K562 (cell line): ENCODE results near the gene NUDT5. TPM values are rescaled to one million over a fixed set of nuclear protein-coding genes. Genes with fewer than 3 reads are reported as not detected.
A peak's percentile ranks its signal among the peaks of the same experiment; 100 is the strongest.

Source experiments
- CGGBP1 ChIP-seq: fragments of 250-450 bp; sonication (Bioruptor Pico); IDR thresholded peaks from 2 replicates; pipeline ENCODE4 v1.9.0; 2021; ENCODE audit warnings: mild to moderate bottlenecking
- CHD2 ChIP-seq: IDR thresholded peaks from 2 replicates; pipeline ENCODE4 v1.6.1; 2011; ENCODE audit warnings: low read depth, low read length
- EZH2 ChIP-seq: IDR thresholded peaks from 2 replicates; pipeline ENCODE4 v1.6.1; 2012; ENCODE audit warnings: low read depth, mild to moderate bottlenecking, inconsistent platforms, low read length, borderline replicate concordance
- FOXK1 ChIP-seq: sonication (generic); formaldehyde crosslinking; IDR thresholded peaks from 2 replicates; pipeline ENCODE4 v1.8.0; 2022; ENCODE audit warnings: missing genetic modification reagents, mild to moderate bottlenecking, borderline replicate concordance
- FOXP1 ChIP-seq: sonication (generic); formaldehyde crosslinking; IDR thresholded peaks from 2 replicates; pipeline ENCODE4 v1.8.0; 2022; ENCODE audit warnings: mild to moderate bottlenecking, missing genetic modification reagents
- GATAD2A ChIP-seq: fragments of 450-650 bp; IDR thresholded peaks from 2 replicates; pipeline ENCODE4 v1.6.1; 2017
- MED1 ChIP-seq: sonication (generic); formaldehyde crosslinking; IDR thresholded peaks from 2 replicates; pipeline ENCODE4 v1.8.1; 2023; ENCODE audit warnings: missing genetic modification reagents, borderline replicate concordance
- MEF2D ChIP-seq: conservative IDR thresholded peaks from 2 replicates; pipeline ENCODE4 v1.6.1; 2016; ENCODE audit warnings: low read depth, missing genetic modification characterization, missing compliant biosample characterization
- MXD1 ChIP-seq: fragments of 250-450 bp; sonication (Bioruptor Pico); IDR thresholded peaks from 2 replicates; pipeline ENCODE4 v1.8.0; 2021; ENCODE audit warnings: borderline replicate concordance, mild to moderate bottlenecking, moderate library complexity; ENCODE audit not compliant: poor library complexity, severe bottlenecking
- NRF1 ChIP-seq, 2 experiments: fragments of 450-650 bp; IDR thresholded peaks in 1 of 2; conservative IDR thresholded peaks in 1 of 2; 2 replicates each; pipeline ENCODE4 v1.6.1; 2014; ENCODE audit warnings: mild to moderate bottlenecking in 2 of 2
- PCBP1 ChIP-seq: fragments of 200-400 bp; formaldehyde crosslinking; IDR thresholded peaks from 2 replicates; pipeline ENCODE4 v1.6.1; 2018; ENCODE audit warnings: mild to moderate bottlenecking, low read depth, low read length; ENCODE audit not compliant: poor library complexity, severe bottlenecking
- PHB2 ChIP-seq: fragments of 450-650 bp; IDR thresholded peaks from 2 replicates; pipeline ENCODE4 v1.6.1; 2017; ENCODE audit warnings: low read depth
- POLR3G ChIP-seq: IDR thresholded peaks from 2 replicates; pipeline ENCODE4 v1.6.1; 2011; ENCODE audit not compliant: insufficient read length, insufficient replicate concordance; ENCODE audit errors: extremely low read depth
- RBBP5 ChIP-seq: fragments of 200-600 bp; sonication (generic); IDR thresholded peaks from 2 replicates; pipeline ENCODE4 v1.6.1; 2012; ENCODE audit warnings: borderline replicate concordance, mild to moderate bottlenecking, low read length, control low read depth, inconsistent platforms; ENCODE audit not compliant: insufficient read depth, poor library complexity, severe bottlenecking
- RFX7 ChIP-seq: fragments of 250-450 bp; sonication (Bioruptor Pico); IDR thresholded peaks from 2 replicates; pipeline ENCODE4 v1.5.1; 2021; ENCODE audit warnings: mild to moderate bottlenecking
- SREBF2 ChIP-seq: sonication (generic); formaldehyde crosslinking; IDR thresholded peaks from 2 replicates; pipeline ENCODE4 v1.4.0; 2020; ENCODE audit warnings: mild to moderate bottlenecking, missing genetic modification reagents
- polyA plus RNA-seq, 8 experiments: library from polyadenylated mRNA; depleted of rRNA in 4 of 8; stranded (reverse) in 5 of 8; unstranded in 3 of 8; fragments of >200 nt; fragmentation: Nextera tagmentation in 2 of 8; fragmentation: Illumina TruSeq in 1 of 8; extraction: Ambion mirVana in 2 of 8; extraction: Trizol in 1 of 8; gene quantifications; 2 replicates each; pipeline versions ENCODE4 v1.2.1 to v1.2.3, GENCODE V29; 2011 to 2014; ENCODE audit warnings: inconsistent platforms in 1 of 8, missing spikeins in 1 of 8
- total RNA-seq, 7 experiments: library from RNA; depleted of rRNA in 6 of 7; stranded (reverse); fragments of >200 nt in 6 of 7; fragmentation: Illumina TruSeq in 2 of 7; extraction: Trizol in 2 of 7; gene quantifications; 2 replicates each; pipeline versions ENCODE4 v1.2.1 to v1.2.3, GENCODE V29; 2011 to 2021; ENCODE audit warnings: low replicate concordance in 1 of 7
- TF ChIP-seq, protein P1 (sequence below), 2 experiments: fragments of 450-650 bp in 1 of 2; sonication (generic) in 1 of 2; formaldehyde crosslinking; conservative IDR thresholded peaks; 2 replicates each; pipeline versions ENCODE4 v1.4.0 to v1.8.1; 2020 to 2022; ENCODE audit warnings: mild to moderate bottlenecking in 1 of 2, missing genetic modification reagents in 1 of 2
- TF ChIP-seq, protein P2 (sequence below): fragments of 450-650 bp; formaldehyde crosslinking; IDR thresholded peaks from 2 replicates; pipeline ENCODE4 v1.4.0; 2020; ENCODE audit warnings: mild to moderate bottlenecking, moderate library complexity
- TF ChIP-seq, protein P3 (sequence below): conservative IDR thresholded peaks from 2 replicates; pipeline ENCODE4 v1.6.1; 2011; ENCODE audit warnings: low read depth, mild to moderate bottlenecking, low read length; ENCODE audit not compliant: control insufficient read depth
- TF ChIP-seq, protein P4 (sequence below): sonication (generic); formaldehyde crosslinking; IDR thresholded peaks from 2 replicates; pipeline ENCODE4 v1.8.1; 2023; ENCODE audit warnings: mild to moderate bottlenecking, missing genetic modification reagents, moderate library complexity

Gene NUDT5
- total and polyA plus RNA-seq, 9 of the 15 experiments (the other 6 are each of a cell fraction or from before 2014, with no cell fraction given): 87.7 to 422 (median 186) TPM

- TF ChIP-seq MXD1 (CRISPR knock-in tag) (peak; percentile 5), EZH2 (no peak), FOXK1 (peak; percentile 88; the same call in 1 of the 2 replicates), RFX7 (CRISPR knock-in tag) (no peak), PCBP1 (no peak), NRF1 (conservative IDR thresholded peaks at IDR 0.05 in 1 of 2, IDR thresholded peaks at IDR 0.05 in 1 of 2) (peak; percentile 72 to 75), MEF2D (tag) (peak; percentile 72; the same call in 1 of the 2 replicates), GATAD2A (no peak), SREBF2 (CRISPR knock-in tag) (0 out of 2 replicates have a peak, but pooled peaks have one; percentile 44), RBBP5 (peak; percentile 99), CGGBP1 (peak; percentile 52; the same call in 1 of the 2 replicates), PHB2 (no peak), FOXP1 (CRISPR knock-in tag) (peak; percentile 51; the same call in 1 of the 2 replicates), POLR3G (no peak), MED1 (CRISPR knock-in tag) (no peak), CHD2 (peak; percentile 94)
- TF ChIP-seq, protein P1, sequence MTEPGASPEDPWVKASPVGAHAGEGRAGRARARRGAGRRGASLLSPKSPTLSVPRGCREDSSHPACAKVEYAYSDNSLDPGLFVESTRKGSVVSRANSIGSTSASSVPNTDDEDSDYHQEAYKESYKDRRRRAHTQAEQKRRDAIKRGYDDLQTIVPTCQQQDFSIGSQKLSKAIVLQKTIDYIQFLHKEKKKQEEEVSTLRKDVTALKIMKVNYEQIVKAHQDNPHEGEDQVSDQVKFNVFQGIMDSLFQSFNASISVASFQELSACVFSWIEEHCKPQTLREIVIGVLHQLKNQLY (CRISPR knock-in tag; conservative IDR thresholded peaks at IDR 0.05): no peak
- TF ChIP-seq, protein P2, sequence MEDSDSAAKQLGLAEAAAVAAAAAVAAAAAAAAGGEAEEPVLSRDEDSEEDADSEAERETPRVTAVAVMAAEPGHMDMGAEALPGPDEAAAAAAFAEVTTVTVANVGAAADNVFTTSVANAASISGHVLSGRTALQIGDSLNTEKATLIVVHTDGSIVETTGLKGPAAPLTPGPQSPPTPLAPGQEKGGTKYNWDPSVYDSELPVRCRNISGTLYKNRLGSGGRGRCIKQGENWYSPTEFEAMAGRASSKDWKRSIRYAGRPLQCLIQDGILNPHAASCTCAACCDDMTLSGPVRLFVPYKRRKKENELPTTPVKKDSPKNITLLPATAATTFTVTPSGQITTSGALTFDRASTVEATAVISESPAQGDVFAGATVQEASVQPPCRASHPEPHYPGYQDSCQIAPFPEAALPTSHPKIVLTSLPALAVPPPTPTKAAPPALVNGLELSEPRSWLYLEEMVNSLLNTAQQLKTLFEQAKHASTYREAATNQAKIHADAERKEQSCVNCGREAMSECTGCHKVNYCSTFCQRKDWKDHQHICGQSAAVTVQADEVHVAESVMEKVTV (CRISPR knock-in tag): no peak
- TF ChIP-seq, protein P3, sequence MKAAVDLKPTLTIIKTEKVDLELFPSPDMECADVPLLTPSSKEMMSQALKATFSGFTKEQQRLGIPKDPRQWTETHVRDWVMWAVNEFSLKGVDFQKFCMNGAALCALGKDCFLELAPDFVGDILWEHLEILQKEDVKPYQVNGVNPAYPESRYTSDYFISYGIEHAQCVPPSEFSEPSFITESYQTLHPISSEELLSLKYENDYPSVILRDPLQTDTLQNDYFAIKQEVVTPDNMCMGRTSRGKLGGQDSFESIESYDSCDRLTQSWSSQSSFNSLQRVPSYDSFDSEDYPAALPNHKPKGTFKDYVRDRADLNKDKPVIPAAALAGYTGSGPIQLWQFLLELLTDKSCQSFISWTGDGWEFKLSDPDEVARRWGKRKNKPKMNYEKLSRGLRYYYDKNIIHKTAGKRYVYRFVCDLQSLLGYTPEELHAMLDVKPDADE: 0 out of 2 replicates have a peak, but pooled peaks have one; percentile 33
- TF ChIP-seq, protein P4, sequence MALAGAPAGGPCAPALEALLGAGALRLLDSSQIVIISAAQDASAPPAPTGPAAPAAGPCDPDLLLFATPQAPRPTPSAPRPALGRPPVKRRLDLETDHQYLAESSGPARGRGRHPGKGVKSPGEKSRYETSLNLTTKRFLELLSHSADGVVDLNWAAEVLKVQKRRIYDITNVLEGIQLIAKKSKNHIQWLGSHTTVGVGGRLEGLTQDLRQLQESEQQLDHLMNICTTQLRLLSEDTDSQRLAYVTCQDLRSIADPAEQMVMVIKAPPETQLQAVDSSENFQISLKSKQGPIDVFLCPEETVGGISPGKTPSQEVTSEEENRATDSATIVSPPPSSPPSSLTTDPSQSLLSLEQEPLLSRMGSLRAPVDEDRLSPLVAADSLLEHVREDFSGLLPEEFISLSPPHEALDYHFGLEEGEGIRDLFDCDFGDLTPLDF (CRISPR knock-in tag): no peak
Measured at GRCh38 chr10:12195603-12196506, at the start of gene NUDT5, which contains the start of gene CDC123 (continued).
